Liver (tissue), 3 donors: ENCODE data around the gene HLA-F.

Source experiments
- ATF3 ChIP-seq: IDR thresholded peaks from 2 replicates; pipeline ENCODE4 v1.6.1; 2016; ENCODE audit warnings: antibody characterized with exemption
- CTCF ChIP-seq: fragments of 150-350 bp; IDR thresholded peaks from 2 replicates; pipeline ENCODE4 v1.5.1; 2017; ENCODE audit warnings: improper control_type of control experiment, low read depth, low read length; ENCODE audit not compliant: missing input control
- FOXA2 ChIP-seq: IDR thresholded peaks from 2 replicates; pipeline ENCODE4 v1.6.1; 2016; ENCODE audit warnings: antibody characterized with exemption
- GABPA ChIP-seq, 2 donors: IDR thresholded peaks in 1 of 2; conservative IDR thresholded peaks in 1 of 2; 2 replicates each; pipeline ENCODE4 v1.6.1; 2016; ENCODE audit warnings: antibody characterized with exemption in 2 of 2, mild to moderate bottlenecking in 1 of 2, moderate library complexity in 1 of 2
- HNF4A ChIP-seq, 2 donors: conservative IDR thresholded peaks; 2 replicates each; pipeline ENCODE4 v1.6.1; 2016; ENCODE audit warnings: antibody characterized with exemption in 2 of 2, mild to moderate bottlenecking in 2 of 2
- JUND ChIP-seq, 2 donors: IDR thresholded peaks; 2 replicates each; pipeline ENCODE4 v1.6.1; 2016; ENCODE audit warnings: antibody characterized with exemption in 2 of 2
- MAX ChIP-seq: IDR thresholded peaks from 2 replicates; pipeline ENCODE4 v1.6.1; 2016; ENCODE audit warnings: antibody characterized with exemption
- RAD21 ChIP-seq, 2 donors: IDR thresholded peaks; 2 replicates each; pipeline ENCODE4 v1.6.1; 2016; ENCODE audit warnings: antibody characterized with exemption in 2 of 2, mild to moderate bottlenecking in 2 of 2
- REST ChIP-seq: IDR thresholded peaks from 2 replicates; pipeline ENCODE4 v1.6.1; 2016; ENCODE audit warnings: antibody characterized with exemption, mild to moderate bottlenecking
- SP1 ChIP-seq: IDR thresholded peaks from 2 replicates; pipeline ENCODE4 v1.6.1; 2018; ENCODE audit warnings: antibody characterized with exemption, mild to moderate bottlenecking
- TAF1 ChIP-seq: conservative IDR thresholded peaks from 2 replicates; pipeline ENCODE4 v1.6.1; 2016; ENCODE audit warnings: antibody characterized with exemption, mild to moderate bottlenecking
- YY1 ChIP-seq: IDR thresholded peaks from 2 replicates; pipeline ENCODE4 v1.6.1; 2016; ENCODE audit warnings: antibody characterized with exemption, mild to moderate bottlenecking
- donor health status: healthy.
- donor health status: healthy.

- TF ChIP-seq GABPA (IDR thresholded peaks at IDR 0.05 in 1 of 2, conservative IDR thresholded peaks at IDR 0.05 in 1 of 2): no peak
- TF ChIP-seq ATF3: no peak
- no peak for TF ChIP-seq CTCF
- no peak for TF ChIP-seq RAD21 (IDR thresholded peaks at IDR 0.05)
- TF ChIP-seq REST: no peak
- no peak for TF ChIP-seq JUND (IDR thresholded peaks at IDR 0.05)
- TF ChIP-seq MAX: no peak
- TF ChIP-seq SP1: no peak
- TF ChIP-seq YY1: no peak
- no peak for TF ChIP-seq HNF4A (conservative IDR thresholded peaks at IDR 0.05)
- no peak for TF ChIP-seq TAF1
- TF ChIP-seq FOXA2: no peak
These were observed 41.4 kb upstream of the HLA-F start for GRCh38 chr6:29681811-29682210.
